Activated B cell treated with CpG ODN at 0.5 μM for 24 hours (primary cell): ENCODE results near the gene TSHZ2. TPM values are rescaled to one million over a fixed set of nuclear protein-coding genes. Genes with fewer than 3 reads are reported as not detected.

Experiments used
- ATAC-seq: fragments of 200-7000 bp; cut with Tn5 transposase; one replicate; pipeline ENCODE4 v1.10.0; 2021; ENCODE audit warnings: low read depth, mild to moderate bottlenecking, moderate library complexity
- CTCF ChIA-PET: fragments of 350-600 bp; sonication (Branson Sonifier 250); formaldehyde crosslinking; loops from one replicate; lab custom pipeline; 2021; ENCODE audit warnings: antibody characterized with exemption; lab: Charles Lee
- POLR2A ChIA-PET: fragments of 350-600 bp; sonication (Branson Sonifier 250); formaldehyde crosslinking; loops from one replicate; lab custom pipeline; 2021; ENCODE audit warnings: antibody characterized with exemption; lab: Charles Lee
- DNase-seq: peaks from one replicate; pipeline ENCODE4 v3.0.0; 2022
- H3K27ac Mint-ChIP-seq: one replicate; pipeline ENCODE4 v1.8.0; 2020; ENCODE audit warnings: mixed read lengths
- H3K27me3 Mint-ChIP-seq: one replicate; pipeline ENCODE4 v1.8.0; 2021; ENCODE audit warnings: mixed read lengths
- H3K36me3 Mint-ChIP-seq: one replicate; pipeline ENCODE4 v1.8.0; 2021; ENCODE audit warnings: low read depth, mixed read lengths
- H3K4me1 Mint-ChIP-seq: one replicate; pipeline ENCODE4 v1.8.0; 2021; ENCODE audit warnings: mixed read lengths
- H3K4me3 Mint-ChIP-seq: one replicate; pipeline ENCODE4 v1.8.0; 2020; ENCODE audit warnings: mild to moderate bottlenecking, mixed read lengths
- H3K9me3 Mint-ChIP-seq: one replicate; pipeline ENCODE4 v1.8.0; 2020; ENCODE audit warnings: mixed read lengths
- CTCF ChIP-seq: fragments of 200-600 bp; IDR thresholded peaks from one replicate; pipeline ENCODE4 v1.8.0; 2022; ENCODE audit warnings: antibody characterized with exemption, mild to moderate bottlenecking
- intact Hi-C: fragments of 100-400 bp; cut with micrococcal nuclease; formaldehyde crosslinking; loops from one replicate; pipeline ENCODE4 v1.15.1; 2024
- total RNA-seq: library from RNA; stranded (reverse); gene quantifications from 2 replicates; pipeline ENCODE4 v1.2.3, GENCODE V29; 2022

The TSHZ2 gene
- total RNA-seq, 1 donor from 2014 or later, result 1.7 TPM

GRCh38 chr20:53389516-53390300 lies 417.6 kb downstream of the TSHZ2 start:
- Mint-ChIP-seq H3K4me3 (no peak overlapping the region), H3K27ac (no peak overlapping the region), H3K4me1 (no peaks in the 10 kb centered on the region), H3K9me3 (no peaks in the 10 kb centered on the region), H3K36me3 (no peaks in the 10 kb centered on the region), H3K27me3 (peaks cover 5% of the 10 kb centered on the region)
- ATAC-seq (no peak), DNase-seq (no peak)
- ChIA-PET CTCF (no interaction called here), POLR2A (no interaction called here)
- no peak for TF ChIP-seq CTCF
- intact Hi-C loops, result no loop called here

GRCh38 chr20:53390770-53391169 lies 418.6 kb downstream of the TSHZ2 start:
- DNase-seq (no peak), ATAC-seq (no peak)
- TF ChIP-seq CTCF, result no peak
- ChIA-PET POLR2A (no interaction called here), CTCF (no interaction called here)
- no peak overlapping the region for H3K4me3 Mint-ChIP-seq
- no peaks in the 10 kb centered on the region for H3K4me1 Mint-ChIP-seq
- no peak overlapping the region for H3K27ac Mint-ChIP-seq
- no peaks in the 10 kb centered on the region for H3K9me3 Mint-ChIP-seq
- no peaks in the 10 kb centered on the region for H3K36me3 Mint-ChIP-seq
- intact Hi-C loops, result no loop called here
- H3K27me3 Mint-ChIP-seq, result peaks cover 8% of the 10 kb centered on the region

- ChIA-PET CTCF (no interaction called here), POLR2A (no interaction called here)
- DNase-seq (no peak), ATAC-seq (no peak)
- Mint-ChIP-seq H3K4me3 (no peak overlapping the region), H3K9me3 (no peaks in the 10 kb centered on the region), H3K4me1 (no peaks in the 10 kb centered on the region), H3K27me3 (peaks cover 8% of the 10 kb centered on the region), H3K27ac (no peak overlapping the region), H3K36me3 (no peaks in the 10 kb centered on the region)
- TF ChIP-seq CTCF, result no peak
- intact Hi-C loops, result no loop called here
Measured at GRCh38 chr20:53394433-53394832, 422.3 kb downstream of the TSHZ2 start.

- Mint-ChIP-seq H3K4me3 (no peak overlapping the region), H3K27ac (no peak overlapping the region), H3K36me3 (no peaks in the 10 kb centered on the region), H3K4me1 (no peaks in the 10 kb centered on the region), H3K9me3 (no peaks in the 10 kb centered on the region), H3K27me3 (peaks cover 8% of the 10 kb centered on the region)
- no peak for TF ChIP-seq CTCF
- DNase-seq, result no peak
- POLR2A ChIA-PET, result no interaction called here
- CTCF ChIA-PET, result no interaction called here
- no peak for ATAC-seq
- intact Hi-C loops, result no loop called here
Measured at GRCh38 chr20:53395188-53395923, 423.2 kb downstream of the TSHZ2 start.

- H3K4me3 Mint-ChIP-seq, result no peak overlapping the region
- peaks cover 3% of the 10 kb centered on the region for H3K27me3 Mint-ChIP-seq
- no peak for ATAC-seq
- H3K36me3 Mint-ChIP-seq, result no peaks in the 10 kb centered on the region
- DNase-seq, result no peak
- no peak overlapping the region for H3K27ac Mint-ChIP-seq
- TF ChIP-seq CTCF, result no peak
- no peaks in the 10 kb centered on the region for H3K4me1 Mint-ChIP-seq
- ChIA-PET POLR2A (no interaction called here), CTCF (no interaction called here)
- peaks cover 3% of the 10 kb centered on the region for H3K9me3 Mint-ChIP-seq
- intact Hi-C loops, result no loop called here
Measured at GRCh38 chr20:53399083-53399482, 426.9 kb downstream of the TSHZ2 start.
